ENCODE results near the gene ZDHHC11B. TPM values are rescaled to one million over a fixed set of nuclear protein-coding genes. Genes with fewer than 3 reads are reported as not detected.
A peak's percentile ranks its signal among the peaks of the same experiment; 100 is the strongest.
"Not testable (repeated sequence)": the region's sequence is repeated elsewhere in the genome, so short reads cannot be mapped to it uniquely, and the experiment has no call there.

Gene ZDHHC11B
- total RNA-seq, 4 donors from 2014 or later = 0.24 to 1.2 (median 0.71) TPM

DNA sequence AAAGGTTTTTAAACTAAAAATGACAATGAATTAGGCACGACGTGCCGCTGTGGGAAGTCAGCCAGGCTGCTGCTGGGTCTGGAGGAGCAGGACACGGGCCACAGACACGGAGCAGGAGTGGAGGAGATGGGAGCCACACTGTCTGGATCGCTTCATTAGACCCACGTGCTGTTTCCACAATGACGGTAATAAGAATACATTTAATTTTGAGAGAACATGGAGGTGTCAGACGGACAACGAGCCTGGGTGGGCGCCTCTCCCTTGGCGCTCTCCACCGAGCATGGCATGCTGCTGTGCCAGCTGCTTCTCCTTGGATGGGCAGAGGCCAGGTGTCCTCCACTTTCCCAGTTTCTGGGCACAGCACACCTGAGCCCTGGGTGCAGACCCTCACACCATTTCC is 103.7 kb downstream of the ZDHHC11B start:
- DNase-seq = not testable (repeated sequence)

DNA sequence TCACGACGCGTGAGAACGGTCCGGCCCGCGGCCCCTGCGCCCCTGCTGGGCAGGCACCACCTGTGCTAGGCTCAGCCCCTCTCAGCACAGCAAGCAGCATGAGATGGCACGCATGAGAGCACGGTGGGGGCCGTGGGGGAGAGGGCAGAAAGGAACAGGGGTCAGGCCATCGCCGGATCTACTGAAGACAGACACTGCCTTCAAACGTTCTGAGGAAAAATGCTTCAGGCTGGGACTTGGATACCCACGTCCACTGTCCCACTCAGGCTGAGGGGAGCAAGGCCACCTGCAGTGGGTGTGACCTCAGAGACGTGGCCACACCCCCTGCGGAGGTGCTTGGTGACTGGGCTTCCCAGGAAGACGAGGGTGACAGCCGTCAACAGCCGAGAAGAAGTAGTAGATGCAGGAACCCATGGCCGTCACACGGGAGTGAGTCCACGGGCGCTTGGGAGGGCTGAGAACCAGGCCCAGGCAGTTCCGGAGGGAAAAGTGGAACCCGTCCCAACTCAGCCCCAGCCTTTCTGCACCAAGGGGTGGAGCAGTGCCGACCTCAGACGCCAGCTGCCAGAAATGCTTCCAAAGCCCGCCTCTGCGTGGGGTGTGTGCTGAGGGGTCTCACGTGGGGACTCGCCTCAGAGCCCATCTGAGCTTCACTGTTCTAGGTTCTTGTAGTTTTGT is 104.3 kb downstream of the ZDHHC11B start:
- H3K27ac ChIP-seq; DNase-seq; in situ Hi-C loops (cut with MboI; ENCODE audit: low sequenced_read_pairs in 4 of 4); H3K36me3 ChIP-seq; H3K4me3 ChIP-seq; intact Hi-C loops (cut with DNase I; ENCODE audit: low total_unique reads); ATAC-seq; H3K27me3 ChIP-seq; H3K9me3 ChIP-seq: not testable (repeated sequence)
- H3K4me1 ChIP-seq = peaks cover 0 to 51% of the 10 kb centered on the region in 2 donors

More for the DNA sequence above, 103.7 kb downstream of the ZDHHC11B start:
- ATAC-seq; H3K36me3 ChIP-seq; H3K27ac ChIP-seq; H3K4me3 ChIP-seq; H3K9me3 ChIP-seq; in situ Hi-C loops (cut with MboI; ENCODE audit: low sequenced_read_pairs in 4 of 4); H3K27me3 ChIP-seq; intact Hi-C loops (cut with DNase I; ENCODE audit: low total_unique reads): not testable (repeated sequence)
- peaks cover 0 to 45% of the 10 kb centered on the region in 2 donors for H3K4me1 ChIP-seq

DNA sequence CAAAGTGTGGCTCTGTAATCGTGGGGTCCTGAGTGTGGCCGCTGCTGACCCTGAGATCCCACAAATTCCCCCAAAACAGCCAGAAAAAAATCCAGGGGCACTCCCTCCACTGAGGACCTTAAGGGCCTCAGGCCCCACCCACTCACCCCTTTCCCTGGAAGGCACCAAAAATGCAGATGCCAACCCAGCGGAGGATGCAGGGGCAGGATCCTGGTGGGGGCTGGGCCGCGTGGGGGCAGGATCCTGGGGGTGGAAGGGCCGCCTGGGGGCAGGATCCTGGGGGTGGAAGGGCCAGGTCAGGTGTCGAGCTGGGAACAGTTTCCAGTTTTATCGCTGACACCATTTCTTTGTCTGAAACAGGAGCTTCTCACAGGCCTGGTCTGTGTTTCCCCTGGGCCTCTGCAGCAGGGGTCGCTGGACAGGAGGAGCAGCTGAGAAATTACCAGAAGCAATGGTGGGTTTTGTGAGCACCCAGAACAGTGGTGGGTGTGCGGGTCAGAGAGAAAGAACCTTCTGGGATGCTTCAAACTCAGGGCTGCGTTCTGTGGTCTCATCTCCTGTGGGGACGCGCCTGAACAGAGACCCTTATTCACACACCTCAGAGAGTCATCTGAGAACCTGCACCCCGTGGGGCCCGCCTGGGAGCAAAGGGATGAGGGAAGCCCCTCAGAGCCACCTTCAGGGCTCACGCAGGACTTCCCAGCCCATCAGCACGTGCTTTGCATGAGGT is 105.2 kb downstream of the ZDHHC11B start:
- in situ Hi-C loops (cut with MboI; ENCODE audit: low sequenced_read_pairs in 4 of 4); H3K27ac ChIP-seq; H3K36me3 ChIP-seq; DNase-seq; ATAC-seq; H3K9me3 ChIP-seq; H3K27me3 ChIP-seq; intact Hi-C loops (cut with DNase I; ENCODE audit: low total_unique reads); H3K4me3 ChIP-seq: not testable (repeated sequence)
- peaks cover 6 to 56% of the 10 kb centered on the region in 2 donors for H3K4me1 ChIP-seq

DNA sequence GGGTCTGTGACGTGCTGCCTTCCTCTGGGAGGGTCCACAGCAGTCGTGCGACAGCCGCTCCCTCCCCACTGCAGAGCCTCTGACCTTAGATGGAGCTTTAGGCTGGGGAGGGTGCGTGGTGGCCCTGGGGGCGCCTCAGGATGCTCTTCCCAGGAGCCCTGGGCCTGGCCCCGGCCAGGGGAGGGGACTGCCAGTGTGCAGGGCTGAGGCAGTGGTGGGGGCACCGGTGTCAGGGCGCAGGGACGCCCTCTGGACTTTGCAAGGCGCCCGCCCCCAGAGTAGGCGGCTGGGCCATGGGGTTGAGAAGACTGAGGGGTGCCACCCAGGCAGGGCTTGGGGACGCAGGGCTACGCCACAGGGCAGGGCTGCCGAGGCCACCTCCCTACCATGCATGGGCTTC is 106.0 kb downstream of the ZDHHC11B start:
- H3K36me3 ChIP-seq; intact Hi-C loops (cut with DNase I; ENCODE audit: low total_unique reads); in situ Hi-C loops (cut with MboI; ENCODE audit: low sequenced_read_pairs in 4 of 4); ATAC-seq; H3K27me3 ChIP-seq; DNase-seq; H3K4me3 ChIP-seq; H3K9me3 ChIP-seq; H3K27ac ChIP-seq: not testable (repeated sequence)
- peaks cover 13 to 56% of the 10 kb centered on the region in 2 donors for H3K4me1 ChIP-seq

DNA sequence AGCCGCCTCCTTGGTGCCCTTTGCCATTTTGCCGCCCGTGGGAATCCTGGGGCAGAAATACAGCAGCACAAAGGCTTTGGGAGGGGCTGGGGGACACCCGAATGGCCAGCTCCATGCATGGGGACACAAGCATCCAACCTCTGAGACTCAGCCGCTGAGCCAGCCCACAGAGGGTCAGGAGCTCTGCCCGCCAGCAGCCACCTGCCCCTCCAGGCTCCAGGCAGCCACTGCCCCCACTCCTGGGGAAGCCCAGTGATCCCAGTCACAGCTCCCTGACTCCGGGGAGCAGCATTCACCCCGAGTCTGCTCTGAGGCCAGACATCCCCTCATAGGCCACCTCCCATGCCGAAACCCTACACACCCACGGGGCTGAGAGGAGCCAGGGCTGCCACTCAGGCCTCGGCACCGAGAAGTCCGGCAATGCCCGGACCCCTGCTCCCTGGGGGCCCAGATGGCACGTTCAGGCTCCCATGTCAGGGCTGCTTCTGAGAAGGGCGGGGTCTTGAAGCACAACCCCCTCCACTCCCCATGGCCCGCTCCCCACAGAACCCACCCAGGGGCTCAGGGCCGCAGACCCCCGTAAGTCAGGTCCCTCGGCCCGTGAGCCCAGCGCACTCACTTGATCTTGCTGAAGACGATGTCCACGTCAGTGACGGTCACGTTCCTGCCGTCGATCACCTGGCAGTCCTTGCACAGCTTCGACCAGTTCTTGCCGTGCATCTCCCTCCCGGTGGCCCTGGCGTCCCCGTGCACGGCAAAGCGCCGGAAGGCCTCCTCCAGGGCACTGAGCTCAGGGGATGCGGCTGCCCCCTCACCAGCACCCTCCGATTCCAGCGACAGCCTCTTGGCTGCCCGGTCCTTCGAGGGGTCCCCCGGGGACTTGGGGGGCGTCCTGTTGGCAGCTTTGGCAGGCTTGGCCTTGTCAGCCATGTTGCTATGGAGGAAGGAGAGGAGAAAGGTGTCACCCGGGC is 107.1 kb downstream of the ZDHHC11B start:
- no peak overlapping the region for H3K27ac ChIP-seq
- in situ Hi-C loops (cut with MboI; ENCODE audit: low sequenced_read_pairs in 4 of 4) (no loop called here), intact Hi-C loops (cut with DNase I; ENCODE audit: low total_unique reads) (no loop called here)
- no peaks in the 10 kb centered on the region for H3K27me3 ChIP-seq
- H3K36me3 ChIP-seq = no peaks in the 10 kb centered on the region
- ATAC-seq = no peak
- peak in 1 of 2 donors; percentile 8 for DNase-seq
- H3K4me3 ChIP-seq = no peak overlapping the region
- TF ChIP-seq POLR2A (IDR thresholded peaks at IDR 0.05) = no peak
- TF ChIP-seq, protein P1, sequence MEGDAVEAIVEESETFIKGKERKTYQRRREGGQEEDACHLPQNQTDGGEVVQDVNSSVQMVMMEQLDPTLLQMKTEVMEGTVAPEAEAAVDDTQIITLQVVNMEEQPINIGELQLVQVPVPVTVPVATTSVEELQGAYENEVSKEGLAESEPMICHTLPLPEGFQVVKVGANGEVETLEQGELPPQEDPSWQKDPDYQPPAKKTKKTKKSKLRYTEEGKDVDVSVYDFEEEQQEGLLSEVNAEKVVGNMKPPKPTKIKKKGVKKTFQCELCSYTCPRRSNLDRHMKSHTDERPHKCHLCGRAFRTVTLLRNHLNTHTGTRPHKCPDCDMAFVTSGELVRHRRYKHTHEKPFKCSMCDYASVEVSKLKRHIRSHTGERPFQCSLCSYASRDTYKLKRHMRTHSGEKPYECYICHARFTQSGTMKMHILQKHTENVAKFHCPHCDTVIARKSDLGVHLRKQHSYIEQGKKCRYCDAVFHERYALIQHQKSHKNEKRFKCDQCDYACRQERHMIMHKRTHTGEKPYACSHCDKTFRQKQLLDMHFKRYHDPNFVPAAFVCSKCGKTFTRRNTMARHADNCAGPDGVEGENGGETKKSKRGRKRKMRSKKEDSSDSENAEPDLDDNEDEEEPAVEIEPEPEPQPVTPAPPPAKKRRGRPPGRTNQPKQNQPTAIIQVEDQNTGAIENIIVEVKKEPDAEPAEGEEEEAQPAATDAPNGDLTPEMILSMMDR (IDR thresholded peaks at IDR 0.05 in 4 of 5, conservative IDR thresholded peaks at IDR 0.05 in 1 of 5) = no peak
- peaks cover 24 to 56% of the 10 kb centered on the region in 2 donors for H3K4me1 ChIP-seq
- H3K9me3 ChIP-seq = no peaks in the 10 kb centered on the region

DNA sequence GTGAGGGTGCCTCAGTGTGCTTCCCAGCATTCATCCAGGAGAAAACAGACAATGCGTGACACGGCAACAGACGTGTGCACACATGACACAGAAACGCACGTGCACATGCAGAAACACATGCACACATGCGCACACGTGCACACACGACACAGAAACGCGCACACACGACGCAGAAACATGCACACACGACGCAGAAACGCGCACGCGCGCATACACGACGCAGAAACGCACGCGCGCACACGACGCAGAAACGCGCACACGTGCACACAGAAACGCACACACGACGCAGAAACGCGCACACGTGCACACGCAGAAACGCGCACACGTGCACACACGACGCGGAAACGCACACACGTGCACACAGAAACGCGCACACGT is 107.8 kb downstream of the ZDHHC11B start:
- ATAC-seq (no peak), DNase-seq (no peak)
- intact Hi-C loops (cut with DNase I; ENCODE audit: low total_unique reads) (no loop called here), in situ Hi-C loops (cut with MboI; ENCODE audit: low sequenced_read_pairs in 4 of 4) (no loop called here)
- TF ChIP-seq POLR2A (IDR thresholded peaks at IDR 0.05) = no peak
- TF ChIP-seq, protein P1 (IDR thresholded peaks at IDR 0.05 in 4 of 5, conservative IDR thresholded peaks at IDR 0.05 in 1 of 5) = no peak
- no peak overlapping the region for H3K4me3 ChIP-seq
- no peak overlapping the region for H3K27ac ChIP-seq
- H3K9me3 ChIP-seq = no peaks in the 10 kb centered on the region
- H3K4me1 ChIP-seq = peaks cover 31 to 59% of the 10 kb centered on the region in 2 donors
- H3K27me3 ChIP-seq = no peaks in the 10 kb centered on the region
- H3K36me3 ChIP-seq = no peaks in the 10 kb centered on the region

Measured in gastrocnemius medialis (tissue), 4 donors.